T-helper 1 cell treated with Interleukin-12 subunit alpha and Interleukin-12 subunit beta and Interleukin-4 antibody, amounts not matched to agents 30 μg/mL and 1 μg/mL, for 36 hours (primary cell): ENCODE measurements around the gene SSRP1.
"Not testable (repeated sequence)": the region's sequence is repeated elsewhere in the genome, so short reads cannot be mapped to it uniquely, and the experiment has no call there.

Experiments used
- H3K27ac Mint-ChIP-seq: one replicate; pipeline ENCODE4 v1.8.0; 2021; ENCODE audit warnings: mild to moderate bottlenecking, mixed read lengths
- H3K27me3 Mint-ChIP-seq: one replicate; pipeline ENCODE4 v1.8.0; 2021; ENCODE audit warnings: low read depth, mixed read lengths
- H3K36me3 Mint-ChIP-seq: one replicate; pipeline ENCODE4 v1.8.0; 2021; ENCODE audit warnings: low read depth, mixed read lengths
- H3K4me1 Mint-ChIP-seq: one replicate; pipeline ENCODE4 v1.8.0; 2021; ENCODE audit warnings: low read depth, mixed read lengths
- H3K4me3 Mint-ChIP-seq: one replicate; pipeline ENCODE4 v1.8.0; 2021; ENCODE audit warnings: mild to moderate bottlenecking, moderate library complexity, mixed read lengths
- H3K9me3 Mint-ChIP-seq: one replicate; pipeline ENCODE4 v1.8.0; 2021; ENCODE audit warnings: mixed read lengths

The SSRP1 gene

GRCh38 chr11:57308426-57309060, 27.1 kb downstream of the SSRP1 start:
- no peaks in the 10 kb centered on the region for H3K36me3 Mint-ChIP-seq
- H3K27me3 Mint-ChIP-seq = no peaks in the 10 kb centered on the region
- no peak overlapping the region for H3K4me3 Mint-ChIP-seq
- H3K27ac Mint-ChIP-seq = no peak overlapping the region
- no peaks in the 10 kb centered on the region for H3K9me3 Mint-ChIP-seq
- peaks cover 8% of the 10 kb centered on the region for H3K4me1 Mint-ChIP-seq

- no peak overlapping the region for H3K4me3 Mint-ChIP-seq
- no peaks in the 10 kb centered on the region for H3K27me3 Mint-ChIP-seq
- H3K4me1 Mint-ChIP-seq = peaks cover 8% of the 10 kb centered on the region
- H3K27ac Mint-ChIP-seq = no peak overlapping the region
- no peaks in the 10 kb centered on the region for H3K9me3 Mint-ChIP-seq
- H3K36me3 Mint-ChIP-seq = no peaks in the 10 kb centered on the region
Measured at GRCh38 chr11:57307666-57308270, 27.9 kb downstream of the SSRP1 start.

GRCh38 chr11:57306940-57307565, 28.6 kb downstream of the SSRP1 start:
- no peaks in the 10 kb centered on the region for H3K9me3 Mint-ChIP-seq
- H3K36me3 Mint-ChIP-seq = no peaks in the 10 kb centered on the region
- H3K4me3 Mint-ChIP-seq = no peak overlapping the region
- no peak overlapping the region for H3K27ac Mint-ChIP-seq
- peaks cover 7% of the 10 kb centered on the region for H3K4me1 Mint-ChIP-seq
- no peaks in the 10 kb centered on the region for H3K27me3 Mint-ChIP-seq

- no peak overlapping the region for H3K4me3 Mint-ChIP-seq
- peaks cover 7% of the 10 kb centered on the region for H3K4me1 Mint-ChIP-seq
- no peaks in the 10 kb centered on the region for H3K9me3 Mint-ChIP-seq
- H3K27ac Mint-ChIP-seq = no peak overlapping the region
- H3K27me3 Mint-ChIP-seq = no peaks in the 10 kb centered on the region
- H3K36me3 Mint-ChIP-seq = peaks cover 2% of the 10 kb centered on the region
Measured at GRCh38 chr11:57306161-57306876, 29.4 kb downstream of the SSRP1 start.

GRCh38 chr11:57305523-57305922, 30.2 kb downstream of the SSRP1 start:
- Mint-ChIP-seq H3K4me1 (peaks cover 2% of the 10 kb centered on the region), H3K36me3 (peaks cover 10% of the 10 kb centered on the region), H3K27me3 (no peaks in the 10 kb centered on the region), H3K4me3 (no peak overlapping the region), H3K27ac (no peak overlapping the region), H3K9me3 (no peaks in the 10 kb centered on the region)

- Mint-ChIP-seq H3K9me3 (peaks cover 5% of the 10 kb centered on the region), H3K27me3 (no peaks in the 10 kb centered on the region), H3K27ac (peak overlapping the region; percentile 31), H3K4me1 (peaks cover 2% of the 10 kb centered on the region), H3K4me3 (no peak overlapping the region), H3K36me3 (peaks cover 19% of the 10 kb centered on the region)
Measured at GRCh38 chr11:57303990-57304579, 31.6 kb downstream of the SSRP1 start.

GRCh38 chr11:57303280-57303989, 32.3 kb downstream of the SSRP1 start:
- no peaks in the 10 kb centered on the region for H3K27me3 Mint-ChIP-seq
- H3K9me3 Mint-ChIP-seq = peaks cover 7% of the 10 kb centered on the region
- peaks cover 2% of the 10 kb centered on the region for H3K4me1 Mint-ChIP-seq
- peak overlapping the region; percentile 31 for H3K27ac Mint-ChIP-seq
- no peak overlapping the region for H3K4me3 Mint-ChIP-seq
- peaks cover 19% of the 10 kb centered on the region for H3K36me3 Mint-ChIP-seq

GRCh38 chr11:57302489-57302888, 33.2 kb downstream of the SSRP1 start:
- Mint-ChIP-seq H3K36me3 (peaks cover 19% of the 10 kb centered on the region), H3K27me3 (no peaks in the 10 kb centered on the region), H3K4me3 (no peak overlapping the region), H3K27ac (no peak overlapping the region), H3K4me1 (peaks cover 2% of the 10 kb centered on the region), H3K9me3 (peaks cover 7% of the 10 kb centered on the region)

GRCh38 chr11:57301711-57302423, 33.8 kb downstream of the SSRP1 start:
- H3K36me3 Mint-ChIP-seq = peaks cover 19% of the 10 kb centered on the region
- H3K9me3 Mint-ChIP-seq = peaks cover 7% of the 10 kb centered on the region
- peaks cover 2% of the 10 kb centered on the region for H3K4me1 Mint-ChIP-seq
- no peaks in the 10 kb centered on the region for H3K27me3 Mint-ChIP-seq
- no peak overlapping the region for H3K27ac Mint-ChIP-seq
- H3K4me3 Mint-ChIP-seq = no peak overlapping the region

- H3K4me1 Mint-ChIP-seq = peaks cover 2% of the 10 kb centered on the region
- peaks cover 19% of the 10 kb centered on the region for H3K36me3 Mint-ChIP-seq
- H3K9me3 Mint-ChIP-seq = peaks cover 7% of the 10 kb centered on the region
Measured at GRCh38 chr11:57300785-57301184, 34.9 kb downstream of the SSRP1 start.

GRCh38 chr11:57299150-57299737, 36.4 kb downstream of the SSRP1 start:
- peaks cover 19% of the 10 kb centered on the region for H3K36me3 Mint-ChIP-seq
- H3K27ac Mint-ChIP-seq = no peak overlapping the region
- no peak overlapping the region for H3K4me3 Mint-ChIP-seq
- peaks cover 7% of the 10 kb centered on the region for H3K9me3 Mint-ChIP-seq
- H3K4me1 Mint-ChIP-seq = peaks cover 2% of the 10 kb centered on the region
- H3K27me3 Mint-ChIP-seq = no peaks in the 10 kb centered on the region

More at GRCh38 chr11:57300785-57301184, 34.9 kb downstream of the SSRP1 start:
- no peak overlapping the region for H3K27ac Mint-ChIP-seq
- H3K4me3 Mint-ChIP-seq = no peak overlapping the region
- H3K27me3 Mint-ChIP-seq = no peaks in the 10 kb centered on the region

- H3K4me1 Mint-ChIP-seq = peaks cover 2% of the 10 kb centered on the region
Measured at GRCh38 chr11:57297221-57297620, 38.5 kb downstream of the SSRP1 start.

GRCh38 chr11:57296205-57296604, 39.5 kb downstream of the SSRP1 start:
- not testable (repeated sequence) for H3K27ac Mint-ChIP-seq, H3K4me3 Mint-ChIP-seq, H3K4me1 Mint-ChIP-seq, H3K27me3 Mint-ChIP-seq, H3K9me3 Mint-ChIP-seq
- peaks cover 16% of the 10 kb centered on the region for H3K36me3 Mint-ChIP-seq

More at GRCh38 chr11:57297221-57297620, 38.5 kb downstream of the SSRP1 start:
- Mint-ChIP-seq H3K36me3 (peaks cover 19% of the 10 kb centered on the region), H3K27me3 (no peaks in the 10 kb centered on the region), H3K9me3 (peaks cover 7% of the 10 kb centered on the region), H3K4me3 (no peak overlapping the region), H3K27ac (no peak overlapping the region)
